CD14-positive monocyte (primary cell): ENCODE measurements around the gene RHEB. TPM values are rescaled to one million over a fixed set of nuclear protein-coding genes. Genes with fewer than 3 reads are reported as not detected.
A peak's percentile ranks its signal among the peaks of the same experiment; 100 is the strongest.

Source experiments
- DNase-seq, 3 donors: peaks; one replicate each; pipeline ENCODE4 v3.0.0-alpha.2; 2011 to 2022
- H2AFZ ChIP-seq: 2 replicates; pipeline ENCODE4 v1.6.0; 2012; ENCODE audit warnings: mild to moderate bottlenecking, low read depth, low read length, inconsistent platforms; ENCODE audit not compliant: insufficient read depth, poor library complexity, severe bottlenecking
- H3K27ac ChIP-seq, 2 donors: 1 replicate in 1 of 2; 2 replicates in 1 of 2; pipeline ENCODE4 v1.5.1; 2012 to 2013; ENCODE audit warnings: low read length in 2 of 2, control low read depth in 1 of 2, inconsistent platforms in 1 of 2, low read depth in 1 of 2, mild to moderate bottlenecking in 1 of 2
- H3K27me3 ChIP-seq, 2 donors: one replicate each; pipeline versions ENCODE4 v1.6.0 to v1.6.1; 2011 to 2013; ENCODE audit warnings: low read length in 2 of 2; ENCODE audit not compliant: control insufficient read depth in 2 of 2, insufficient read depth in 2 of 2
- H3K36me3 ChIP-seq, 2 donors: replicated peaks in 1 of 2; 1 replicate in 1 of 2; 2 replicates in 1 of 2; pipeline versions ENCODE4 v1.5.1 to v1.6.1; 2012 to 2013; ENCODE audit warnings: low read length in 2 of 2, control low read depth in 1 of 2, inconsistent platforms in 1 of 2, mild to moderate bottlenecking in 1 of 2; ENCODE audit not compliant: insufficient read depth in 2 of 2, control insufficient read depth in 1 of 2
- H3K4me1 ChIP-seq, 2 donors: 1 replicate in 1 of 2; 2 replicates in 1 of 2; pipeline versions ENCODE4 v1.5.1 to v1.6.1; 2012 to 2013; ENCODE audit warnings: low read length in 2 of 2, control low read depth in 1 of 2, inconsistent platforms in 1 of 2, mild to moderate bottlenecking in 1 of 2, moderate library complexity in 1 of 2; ENCODE audit not compliant: insufficient read depth in 2 of 2, control insufficient read depth in 1 of 2
- H3K4me2 ChIP-seq: replicated peaks from 2 replicates; pipeline ENCODE3; 2012; ENCODE audit warnings: low read length, moderate library complexity, mild to moderate bottlenecking; ENCODE audit not compliant: poor library complexity, severe bottlenecking; ENCODE audit errors: extremely low read depth
- H3K4me3 ChIP-seq, 3 experiments: fragments of 200-600 bp in 1 of 3; sonication (generic) in 1 of 3; replicated peaks in 1 of 3; 1 replicate in 2 of 3; 2 replicates in 1 of 3; pipeline ENCODE4 v1.5.1; 2011 to 2013; ENCODE audit warnings: low read length in 3 of 3, mild to moderate bottlenecking in 3 of 3, control low read depth in 2 of 3, low read depth in 2 of 3, inconsistent platforms in 1 of 3, moderate library complexity in 1 of 3
- H3K79me2 ChIP-seq: 2 replicates; pipeline ENCODE4 v1.6.0; 2012; ENCODE audit warnings: mild to moderate bottlenecking, control low read depth, inconsistent platforms, low read length, moderate library complexity; ENCODE audit not compliant: insufficient read depth
- H3K9ac ChIP-seq: 2 replicates; pipeline ENCODE4 v1.6.0; 2017; ENCODE audit warnings: low read length, mild to moderate bottlenecking; ENCODE audit not compliant: insufficient read depth, poor library complexity, severe bottlenecking
- H3K9me3 ChIP-seq, 2 donors: replicated peaks in 1 of 2; 1 replicate in 1 of 2; 2 replicates in 1 of 2; pipeline versions ENCODE4 v1.5.1 to v1.6.1; 2012 to 2013; ENCODE audit warnings: low read length in 2 of 2, control low read depth in 1 of 2; ENCODE audit not compliant: control insufficient read depth in 1 of 2, insufficient read depth in 1 of 2
- H4K20me1 ChIP-seq: 2 replicates; pipeline ENCODE4 v1.6.0; 2012; ENCODE audit warnings: mild to moderate bottlenecking, low read length, control low read depth, moderate library complexity; ENCODE audit not compliant: insufficient read depth
- H3K27ac Mint-ChIP-seq, 7 donors: one replicate each; pipeline ENCODE4 v1.8.0; 2020; ENCODE audit warnings: mild to moderate bottlenecking in 7 of 7, mixed read lengths in 7 of 7, moderate library complexity in 6 of 7, inconsistent platforms in 2 of 7
- H3K27me3 Mint-ChIP-seq, 3 donors: one replicate each; pipeline ENCODE4 v1.8.0; 2021 to 2022; ENCODE audit warnings: low read depth in 3 of 3, mild to moderate bottlenecking in 3 of 3, mixed read lengths in 3 of 3, moderate library complexity in 3 of 3, inconsistent platforms in 1 of 3
- H3K36me3 Mint-ChIP-seq, 2 donors: one replicate each; pipeline ENCODE4 v1.8.0; 2020; ENCODE audit warnings: mixed read lengths in 2 of 2, inconsistent platforms in 1 of 2, mild to moderate bottlenecking in 1 of 2
- H3K4me1 Mint-ChIP-seq: one replicate; pipeline ENCODE4 v1.8.0; 2020; ENCODE audit warnings: mild to moderate bottlenecking, mixed read lengths
- H3K4me3 Mint-ChIP-seq, 2 donors: one replicate each; pipeline ENCODE4 v1.8.0; 2020; ENCODE audit warnings: mild to moderate bottlenecking in 2 of 2, mixed read lengths in 2 of 2, moderate library complexity in 1 of 2
- H3K9me3 Mint-ChIP-seq, 7 donors: one replicate each; pipeline ENCODE4 v1.8.0; 2020 to 2022; ENCODE audit warnings: mixed read lengths in 7 of 7, mild to moderate bottlenecking in 6 of 7, moderate library complexity in 6 of 7, inconsistent platforms in 2 of 7
- CTCF ChIP-seq: fragments of 200-600 bp; IDR thresholded peaks from one replicate; pipeline ENCODE4 v1.8.0; 2022; ENCODE audit warnings: antibody characterized with exemption, mild to moderate bottlenecking
- WGBS: methylation state at CpG from one replicate; pipeline ENCODE4 v1.1.5; 2013; ENCODE audit warnings: missing lambda C conversion rate; ENCODE audit not compliant: insufficient coverage; 5-methylcytosine and 5-hydroxymethylcytosine counted together
- intact Hi-C, 2 donors: fragments of 100-400 bp; cut with micrococcal nuclease; formaldehyde crosslinking; loops; one replicate each; pipeline versions ENCODE4 v1.15.0 to v1.15.1; 2023
- polyA plus RNA-seq, 3 donors: library from polyadenylated mRNA; depleted of rRNA in 1 of 3; unstranded in 2 of 3; stranded (reverse) in 1 of 3; fragments of 300-500 nt in 2 of 3; fragments of >200 nt in 1 of 3; fragmentation: Illumina TruSeq in 2 of 3; gene quantifications; 1 replicate in 2 of 3; 2 replicates in 1 of 3; pipeline ENCODE4 v1.2.3, GENCODE V29; 2012 to 2021

RHEB gene
- polyA plus RNA-seq, 3 donors = 20.4 to 96.1 (median 95.8) TPM

- H3K27ac ChIP-seq = peak overlapping the region in 1 of 2 donors; percentile 64
- H3K4me3 Mint-ChIP-seq = peak overlapping the region; percentile 49 to 63
- intact Hi-C loops = loop anchor here (10.0 kb wide), 2 partner anchors 240 to 290 kb away; partner anchors contain the start of gene ABCF2 (in 1 of the 2)
Observed at GRCh38 chr7:151514461-151515275, 5.0 kb downstream of the RHEB start.

More at GRCh38 chr7:151514461-151515275, 5.0 kb downstream of the RHEB start:
- Mint-ChIP-seq H3K27ac (peak overlapping the region; percentile 78 to 94 (median 81)), H3K4me1 (peaks cover 76% of the 10 kb centered on the region), H3K27me3 (no peaks in the 10 kb centered on the region), H3K9me3 (peaks cover 0 to 2% (median 0%) of the 10 kb centered on the region in 7 donors), H3K36me3 (peaks cover 2 to 3% of the 10 kb centered on the region in 2 donors)
- peak; percentile 44 to 70 (median 64) for DNase-seq
- Histone ChIP-seq H3K79me2 (peaks cover 93% of the 10 kb centered on the region), H3K9me3 (no peaks in the 10 kb centered on the region), H3K36me3 (no peaks in the 10 kb centered on the region), H4K20me1 (peaks cover 91% of the 10 kb centered on the region), H3K4me3 (peak overlapping the region in 1 of 3 experiments; percentile 11), H3K4me1 (peaks cover 53 to 64% of the 10 kb centered on the region in 2 donors), H3K27me3 (no peaks in the 10 kb centered on the region), H3K9ac (no peak overlapping the region), H2AFZ (no peak overlapping the region), H3K4me2 (peak overlapping the region; percentile 47)
- 100% methylated on average over 2 of the region's 6 CpGs for WGBS
- no peak for TF ChIP-seq CTCF
